Gastrocnemius medialis (tissue), 4 donors: ENCODE data around the gene SNX10. TPM values are rescaled to one million over a fixed set of nuclear protein-coding genes. Genes with fewer than 3 reads are reported as not detected.
A peak's percentile ranks its signal among the peaks of the same experiment; 100 is the strongest.

Experiments used
- ATAC-seq, 2 donors: fragments of 150-250 bp; one replicate each; pipeline ENCODE4 v1.9.1; 2016
- DNase-seq, 2 donors: peaks; one replicate each; pipeline ENCODE4 v3.0.0-alpha.2; 2019
- H3K27ac ChIP-seq, 4 donors: fragments of 200-600 bp; sonication (generic); 1 replicate in 1 of 4; 2 replicates in 3 of 4; pipeline ENCODE4 v1.5.1; 2016 to 2018; ENCODE audit warnings: mild to moderate bottlenecking in 2 of 4, moderate library complexity in 1 of 4
- H3K27me3 ChIP-seq, 3 donors: fragments of 200-600 bp; sonication (generic) in 2 of 3; 1 replicate in 1 of 3; 2 replicates in 2 of 3; pipeline versions ENCODE4 v1.5.1 to v1.6.0; 2016 to 2019; ENCODE audit warnings: mild to moderate bottlenecking in 1 of 3, moderate library complexity in 1 of 3
- H3K36me3 ChIP-seq, 2 donors: fragments of 200-600 bp; sonication (generic) in 1 of 2; one replicate each; pipeline ENCODE4 v1.5.1; 2017 to 2018
- H3K4me1 ChIP-seq, 2 donors: fragments of 200-600 bp; sonication (generic) in 1 of 2; one replicate each; pipeline ENCODE4 v1.5.1; 2016 to 2017; ENCODE audit warnings: mild to moderate bottlenecking in 2 of 2
- H3K4me3 ChIP-seq, 4 donors: fragments of 200-600 bp; sonication (generic) in 3 of 4; 1 replicate in 1 of 4; 2 replicates in 3 of 4; pipeline ENCODE4 v1.5.1; 2016 to 2019; ENCODE audit warnings: mild to moderate bottlenecking in 2 of 4
- H3K9me3 ChIP-seq, 3 donors: fragments of 200-600 bp; sonication (generic) in 2 of 3; 1 replicate in 1 of 3; 2 replicates in 2 of 3; pipeline ENCODE4 v1.5.1; 2016 to 2019
- POLR2A ChIP-seq, 2 donors: fragments of 450-650 bp; IDR thresholded peaks; one replicate each; pipeline ENCODE4 v1.6.1; 2017; ENCODE audit warnings: antibody characterized with exemption in 2 of 2, mild to moderate bottlenecking in 2 of 2, moderate library complexity in 2 of 2
- in situ Hi-C, 4 donors: fragments of 200-750 bp; cut with MboI; loops; one replicate each; pipeline versions ENCODE4 v1.15.0 to v1.8.0; 2017; ENCODE audit warnings: low sequenced_read_pairs in 4 of 4
- intact Hi-C: fragments of 100-400 bp; cut with DNase I; formaldehyde crosslinking; loops from one replicate; pipeline ENCODE4 v1.15.1; 2023; ENCODE audit warnings: low total_unique reads
- total RNA-seq, 4 donors: library from RNA; depleted of rRNA; stranded (reverse); fragments of >200 nt; gene quantifications; one replicate each; pipeline versions ENCODE4 v1.1.0 to v1.2.3, GENCODE V29; 2016
- TF ChIP-seq, protein P1 (sequence below), 5 experiments: fragments of 450-650 bp in 3 of 5; fragments of 200-600 bp in 2 of 5; sonication (generic) in 2 of 5; IDR thresholded peaks in 4 of 5; conservative IDR thresholded peaks in 1 of 5; 1 replicate in 4 of 5; 2 replicates in 1 of 5; pipeline ENCODE4 v1.5.1; 2016 to 2019; ENCODE audit warnings: antibody characterized with exemption in 5 of 5, mild to moderate bottlenecking in 3 of 5, moderate library complexity in 3 of 5

Gene SNX10
- total RNA-seq, 4 donors from 2014 or later: 1.2 to 1.9 (median 1.3) TPM; not detected in 1

DNA sequence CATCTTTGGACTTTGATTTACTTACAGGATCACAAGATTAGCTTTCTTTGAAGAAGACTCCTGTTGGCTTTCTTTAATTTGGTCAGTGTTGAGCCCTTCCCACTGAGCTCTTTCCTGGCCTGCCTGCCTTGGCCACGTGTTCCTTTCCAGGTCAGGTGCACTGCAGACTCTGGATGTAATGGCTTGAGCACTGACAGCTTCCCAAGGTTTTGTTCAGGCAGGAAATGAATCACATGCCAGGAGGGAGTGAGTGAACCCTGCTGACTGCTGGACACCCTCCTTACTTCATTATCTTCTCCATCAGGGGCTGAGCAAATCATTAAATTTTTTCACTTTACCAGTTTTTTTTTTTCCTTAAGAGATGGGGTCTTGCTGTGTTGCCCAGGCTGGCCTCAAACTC lies 29.8 kb downstream of the SNX10 start:
- DNase-seq: no peak
- TF ChIP-seq, protein P1, sequence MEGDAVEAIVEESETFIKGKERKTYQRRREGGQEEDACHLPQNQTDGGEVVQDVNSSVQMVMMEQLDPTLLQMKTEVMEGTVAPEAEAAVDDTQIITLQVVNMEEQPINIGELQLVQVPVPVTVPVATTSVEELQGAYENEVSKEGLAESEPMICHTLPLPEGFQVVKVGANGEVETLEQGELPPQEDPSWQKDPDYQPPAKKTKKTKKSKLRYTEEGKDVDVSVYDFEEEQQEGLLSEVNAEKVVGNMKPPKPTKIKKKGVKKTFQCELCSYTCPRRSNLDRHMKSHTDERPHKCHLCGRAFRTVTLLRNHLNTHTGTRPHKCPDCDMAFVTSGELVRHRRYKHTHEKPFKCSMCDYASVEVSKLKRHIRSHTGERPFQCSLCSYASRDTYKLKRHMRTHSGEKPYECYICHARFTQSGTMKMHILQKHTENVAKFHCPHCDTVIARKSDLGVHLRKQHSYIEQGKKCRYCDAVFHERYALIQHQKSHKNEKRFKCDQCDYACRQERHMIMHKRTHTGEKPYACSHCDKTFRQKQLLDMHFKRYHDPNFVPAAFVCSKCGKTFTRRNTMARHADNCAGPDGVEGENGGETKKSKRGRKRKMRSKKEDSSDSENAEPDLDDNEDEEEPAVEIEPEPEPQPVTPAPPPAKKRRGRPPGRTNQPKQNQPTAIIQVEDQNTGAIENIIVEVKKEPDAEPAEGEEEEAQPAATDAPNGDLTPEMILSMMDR (IDR thresholded peaks at IDR 0.05 in 4 of 5, conservative IDR thresholded peaks at IDR 0.05 in 1 of 5): no peak
- TF ChIP-seq POLR2A (IDR thresholded peaks at IDR 0.05): no peak
- intact Hi-C loops: no loop called here

DNA sequence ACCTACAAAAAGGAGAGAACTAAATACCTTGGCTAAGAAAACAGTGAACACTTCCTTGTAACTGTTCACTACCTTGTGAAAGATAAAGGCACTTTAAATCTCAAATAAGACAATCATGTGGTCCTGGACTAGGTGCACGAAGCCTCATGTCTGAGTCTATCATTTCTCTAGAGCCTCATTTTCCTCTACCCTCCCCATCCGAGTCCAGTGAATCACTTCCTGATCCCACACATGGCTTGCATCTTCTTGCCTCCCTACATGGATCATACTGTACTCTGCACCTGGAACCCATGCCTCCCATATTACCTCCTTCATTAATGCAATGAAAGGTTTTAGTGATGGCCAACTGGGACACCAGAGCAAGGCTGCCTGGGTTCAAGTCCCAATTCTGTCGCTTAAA lies 34.5 kb downstream of the SNX10 start:
- in situ Hi-C loops (no loop called here), intact Hi-C loops (no loop called here)
- Histone ChIP-seq H3K4me1 (no peaks in the 10 kb centered on the region), H3K4me3 (no peak overlapping the region), H3K27ac (no peak overlapping the region), H3K27me3 (no peaks in the 10 kb centered on the region), H3K36me3 (no peaks in the 10 kb centered on the region), H3K9me3 (no peaks in the 10 kb centered on the region)
- no peak for ATAC-seq
- TF ChIP-seq, protein P1 (IDR thresholded peaks at IDR 0.05 in 4 of 5, conservative IDR thresholded peaks at IDR 0.05 in 1 of 5): no peak
- no peak for TF ChIP-seq POLR2A (IDR thresholded peaks at IDR 0.05)
- no peak for DNase-seq

More for the DNA sequence above, 29.8 kb downstream of the SNX10 start:
- H3K4me1 ChIP-seq: no peaks in the 10 kb centered on the region
- H3K36me3 ChIP-seq: no peaks in the 10 kb centered on the region
- no peaks in the 10 kb centered on the region for H3K9me3 ChIP-seq
- H3K27me3 ChIP-seq: no peaks in the 10 kb centered on the region
- in situ Hi-C loops: no loop called here
- no peak overlapping the region for H3K4me3 ChIP-seq
- H3K27ac ChIP-seq: no peak overlapping the region
- no peak for ATAC-seq

DNA sequence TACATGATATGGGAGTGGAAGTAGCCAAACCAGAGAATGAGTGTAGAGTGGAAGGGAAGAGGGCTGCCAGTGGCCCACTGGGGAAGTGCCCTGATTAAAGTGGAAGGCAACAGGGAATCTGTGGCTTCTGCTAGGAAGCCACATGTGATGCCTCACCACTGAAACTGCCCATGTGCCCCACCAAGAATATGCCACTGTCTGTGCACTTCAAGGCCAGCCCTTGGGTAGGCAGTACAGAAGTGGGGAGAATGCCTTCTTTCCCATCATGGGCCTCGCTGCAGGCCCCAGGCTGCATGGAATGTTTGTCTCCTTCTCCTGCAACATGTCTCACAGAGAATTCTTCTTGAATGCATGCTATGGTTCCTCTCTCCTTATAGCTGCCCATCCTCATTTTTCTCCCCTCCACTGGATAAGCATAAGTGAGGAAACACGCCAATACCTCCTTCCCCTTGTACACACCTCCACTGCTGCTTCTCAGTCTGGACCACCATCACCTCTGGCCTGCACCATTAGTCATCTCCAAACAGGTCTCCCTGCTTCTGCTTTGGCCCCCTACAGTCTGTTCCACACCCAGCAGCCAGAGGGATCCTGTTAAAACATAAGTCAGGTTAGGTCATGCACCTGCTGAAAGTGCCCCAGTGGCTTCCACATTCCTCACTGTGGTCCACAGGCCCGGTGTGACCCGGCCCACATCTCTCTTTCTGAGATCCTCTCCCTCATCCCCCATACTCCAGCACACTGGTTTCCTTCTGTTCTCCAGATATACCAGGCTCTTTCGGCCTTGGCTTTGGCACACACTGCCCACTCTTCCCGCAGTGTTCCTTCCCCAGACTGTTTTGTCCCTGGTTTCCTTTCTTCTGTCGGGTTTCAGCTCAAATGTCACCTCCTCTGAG lies 37.1 kb downstream of the SNX10 start:
- no peak for TF ChIP-seq POLR2A (IDR thresholded peaks at IDR 0.05)
- TF ChIP-seq, protein P1 (IDR thresholded peaks at IDR 0.05 in 4 of 5, conservative IDR thresholded peaks at IDR 0.05 in 1 of 5): no peak
- Histone ChIP-seq H3K27me3 (no peaks in the 10 kb centered on the region), H3K27ac (no peak overlapping the region), H3K4me1 (no peaks in the 10 kb centered on the region), H3K4me3 (no peak overlapping the region), H3K9me3 (no peaks in the 10 kb centered on the region), H3K36me3 (no peaks in the 10 kb centered on the region)
- intact Hi-C loops (no loop called here), in situ Hi-C loops (no loop called here)
- DNase-seq (no peak), ATAC-seq (no peak)

DNA sequence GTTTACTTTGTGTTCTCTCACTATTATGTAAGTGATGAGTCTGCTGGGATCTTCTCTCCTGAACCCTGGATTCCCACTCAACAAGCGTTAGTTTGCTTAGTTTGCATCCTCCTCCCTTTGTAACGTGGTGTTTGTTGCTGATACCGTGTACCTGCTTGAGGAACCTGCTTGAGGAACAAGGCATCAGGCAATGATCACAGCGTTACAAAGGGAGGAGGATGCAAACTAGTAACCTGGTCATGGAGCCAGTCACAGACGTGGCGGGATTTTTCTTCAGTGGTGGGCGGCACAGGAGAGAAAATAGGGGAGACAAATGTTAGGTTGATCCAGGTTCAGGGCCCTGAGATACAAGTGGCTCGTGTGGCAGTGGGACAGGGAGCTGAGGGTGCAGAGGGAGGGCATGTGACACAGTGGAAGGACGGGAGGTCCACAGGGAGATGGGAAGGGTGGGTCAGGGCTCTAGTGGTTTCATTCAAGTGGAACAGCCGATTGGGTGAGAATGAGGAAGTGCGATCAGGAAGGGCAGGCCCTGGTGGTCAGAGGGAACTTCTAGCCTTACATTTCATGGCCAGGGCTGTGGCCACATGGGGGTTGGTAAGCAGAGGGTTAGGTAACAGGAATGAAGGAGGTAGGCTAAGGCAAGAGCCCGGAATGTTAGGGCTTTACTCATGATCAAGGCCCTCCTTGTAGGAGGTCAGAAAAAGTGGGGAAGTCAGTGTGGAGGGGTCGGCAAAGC lies 38.0 kb downstream of the SNX10 start:
- Histone ChIP-seq H3K27ac (no peak overlapping the region), H3K4me1 (no peaks in the 10 kb centered on the region), H3K27me3 (no peaks in the 10 kb centered on the region), H3K9me3 (no peaks in the 10 kb centered on the region), H3K36me3 (no peaks in the 10 kb centered on the region), H3K4me3 (no peak overlapping the region)
- peak; percentile 8 to 23 for DNase-seq
- in situ Hi-C loops: no loop called here
- TF ChIP-seq, protein P1 (IDR thresholded peaks at IDR 0.05 in 4 of 5, conservative IDR thresholded peaks at IDR 0.05 in 1 of 5): no peak
- no peak for TF ChIP-seq POLR2A (IDR thresholded peaks at IDR 0.05)
- intact Hi-C loops: no loop called here
- ATAC-seq: peak in 1 of 2 donors; percentile 44
